NCI-H1436 treated with DMSO at 0.1 percent for 48 hours (cell line): ENCODE measurements around the gene INO80B.
A peak's percentile ranks its signal among the peaks of the same experiment; 100 is the strongest.

Experiments used
- DNase-seq: peaks from one replicate; lab custom pipeline; 2025; lab: John Stamatoyannopoulos, UW

Gene INO80B

GRCh38 chr2:74502720-74503505 is 48.0 kb downstream of the INO80B start:
- no peak for DNase-seq

- DNase-seq: no peak
Measured at GRCh38 chr2:74503506-74504475, 48.9 kb downstream of the INO80B start.

- DNase-seq: no peak
Measured at GRCh38 chr2:74504591-74504990, 49.7 kb downstream of the INO80B start.

GRCh38 chr2:74505448-74506246 is 50.8 kb downstream of the INO80B start:
- DNase-seq: no peak

GRCh38 chr2:74507145-74507925 is 52.4 kb downstream of the INO80B start, which contains the start of gene PCGF1:
Gene PCGF1 (minus strand): TSS chr2:74507695. CDS start chr2:74507668, 27 bp downstream.
- peak; percentile 91 for DNase-seq
